Measurements from ENCODE around the gene BIRC2. TPM values are rescaled to one million over a fixed set of nuclear protein-coding genes. Genes with fewer than 3 reads are reported as not detected.

Gene BIRC2
- total RNA-seq, 1 donor from 2014 or later, result 52.1 TPM

DNA sequence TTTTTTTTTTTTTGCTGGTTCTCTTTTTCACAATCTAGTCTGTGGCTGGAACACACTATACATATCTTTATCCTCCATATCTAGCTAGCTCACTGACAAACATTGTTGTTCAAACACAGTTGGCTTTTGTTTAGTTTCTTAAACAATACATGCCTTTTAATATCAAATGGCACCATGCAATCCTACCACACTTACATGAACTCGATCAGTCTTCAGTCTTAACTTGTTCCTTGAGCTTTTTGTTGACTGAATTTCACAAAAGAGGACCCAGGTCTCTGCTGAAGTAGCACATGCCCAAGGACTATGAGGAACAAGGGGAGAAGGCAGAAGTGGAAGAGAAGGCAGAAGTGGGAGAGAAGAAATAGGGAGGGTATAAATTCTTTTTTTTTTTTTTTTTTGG, 80.1 kb downstream of the BIRC2 start:
- DNase-seq (ENCODE audit: extremely low spot score in 2 of 2), result no peak
- H3K4me1 ChIP-seq, result peaks cover 23% of the 10 kb centered on the region
- H3K27ac ChIP-seq, result no peak overlapping the region
- no peaks in the 10 kb centered on the region for H3K9me3 ChIP-seq
- no peak overlapping the region for H3K4me3 ChIP-seq
- intact Hi-C loops (cut with DNase I), result no loop called here
- H3K36me3 ChIP-seq, result no peaks in the 10 kb centered on the region
- TF ChIP-seq POLR2AphosphoS5 (IDR thresholded peaks at IDR 0.05; ENCODE audit: insufficient read depth in 1 of 2, low read depth in 1 of 2) (no peak), POLR2A (IDR thresholded peaks at IDR 0.05) (no peak)
- no peaks in the 10 kb centered on the region for H3K27me3 ChIP-seq

Small RNA genes within 50 kb of the gene (small RNA-seq; reads per million reads assigned to genes)
- gene AP000942.3 (not detected), gene AP000942.4 (not detected), gene RNU6-952P (not detected)

Other genes with a start within 250 kb of the BIRC2 start
- gene YAP1, start 236.8 kb upstream of the BIRC2 start, total RNA-seq, result 232 TPM
- gene BIRC3, start 29.7 kb upstream of the BIRC2 start, total RNA-seq, result 7.1 TPM
- 156 TPM for gene TMEM123, start 105.6 kb downstream of the BIRC2 start, total RNA-seq
- gene MMP7, start 183.5 kb downstream of the BIRC2 start, total RNA-seq, result 6.9 TPM